Mucosa of descending colon (tissue), 3 donors: ENCODE data around the gene PNPLA3. TPM values are rescaled to one million over a fixed set of nuclear protein-coding genes. Genes with fewer than 3 reads are reported as not detected.

Experiments used
- ATAC-seq: fragments of 200-7000 bp; cut with Tn5 transposase; one replicate; pipeline ENCODE4 v1.9.1; 2020; ENCODE audit warnings: mild to moderate bottlenecking, moderate library complexity
- DNase-seq, 3 donors: peaks; one replicate each; pipeline ENCODE4 v3.0.0-alpha.2; 2020
- H3K36me3 ChIP-seq: fragments of 200-600 bp; one replicate; pipeline ENCODE4 v1.8.0; 2021; ENCODE audit warnings: low read depth, mild to moderate bottlenecking
- H3K4me1 ChIP-seq: fragments of 200-600 bp; one replicate; pipeline ENCODE4 v1.8.0; 2021; ENCODE audit warnings: low read depth, mild to moderate bottlenecking
- H3K4me3 ChIP-seq: fragments of 200-600 bp; one replicate; pipeline ENCODE4 v1.8.0; 2021; ENCODE audit warnings: mild to moderate bottlenecking
- H3K9me3 ChIP-seq: fragments of 200-600 bp; one replicate; pipeline ENCODE4 v1.8.0; 2021; ENCODE audit warnings: mild to moderate bottlenecking
- intact Hi-C, 2 donors: fragments of 100-400 bp; cut with DNase I in 1 of 2; cut with micrococcal nuclease in 1 of 2; formaldehyde crosslinking; loops; one replicate each; pipeline versions ENCODE4 v1.11.0 to v1.11.1; 2022; cut with DNase I, micrococcal nuclease
- total RNA-seq, 3 donors: library from RNA; stranded (reverse); fragmentation: NEBNext Ultra II Directional in 2 of 3; extraction: Animal tissue kit (Norgen Biotek cat#: 25700) in 2 of 3; gene quantifications; one replicate each; pipeline versions ENCODE4 v1.2.1 to v1.2.4, GENCODE V29; 2021 to 2023
- TF ChIP-seq, protein P1 (sequence below): fragments of 200-600 bp; IDR thresholded peaks from one replicate; pipeline ENCODE4 v1.8.0; 2022; ENCODE audit warnings: antibody characterized with exemption, mild to moderate bottlenecking
- donor health status: DM: no; HTN: no; CAD: no; lungs with moderate emphysema.
- donor health status: DM: no; HTN: no; CAD: no.
- donor health status: DM: no; HTN: yes; CAD: no.

The PNPLA3 gene
- total RNA-seq, 3 donors from 2014 or later: 0.16 to 0.23 (median 0.22) TPM

- DNase-seq (no peak), ATAC-seq (no peak)
- Histone ChIP-seq H3K36me3 (peaks cover 3% of the 10 kb centered on the region), H3K4me1 (no peaks in the 10 kb centered on the region), H3K4me3 (no peak overlapping the region), H3K9me3 (no peaks in the 10 kb centered on the region)
- TF ChIP-seq, protein P1, sequence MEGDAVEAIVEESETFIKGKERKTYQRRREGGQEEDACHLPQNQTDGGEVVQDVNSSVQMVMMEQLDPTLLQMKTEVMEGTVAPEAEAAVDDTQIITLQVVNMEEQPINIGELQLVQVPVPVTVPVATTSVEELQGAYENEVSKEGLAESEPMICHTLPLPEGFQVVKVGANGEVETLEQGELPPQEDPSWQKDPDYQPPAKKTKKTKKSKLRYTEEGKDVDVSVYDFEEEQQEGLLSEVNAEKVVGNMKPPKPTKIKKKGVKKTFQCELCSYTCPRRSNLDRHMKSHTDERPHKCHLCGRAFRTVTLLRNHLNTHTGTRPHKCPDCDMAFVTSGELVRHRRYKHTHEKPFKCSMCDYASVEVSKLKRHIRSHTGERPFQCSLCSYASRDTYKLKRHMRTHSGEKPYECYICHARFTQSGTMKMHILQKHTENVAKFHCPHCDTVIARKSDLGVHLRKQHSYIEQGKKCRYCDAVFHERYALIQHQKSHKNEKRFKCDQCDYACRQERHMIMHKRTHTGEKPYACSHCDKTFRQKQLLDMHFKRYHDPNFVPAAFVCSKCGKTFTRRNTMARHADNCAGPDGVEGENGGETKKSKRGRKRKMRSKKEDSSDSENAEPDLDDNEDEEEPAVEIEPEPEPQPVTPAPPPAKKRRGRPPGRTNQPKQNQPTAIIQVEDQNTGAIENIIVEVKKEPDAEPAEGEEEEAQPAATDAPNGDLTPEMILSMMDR: no peak
- intact Hi-C loops: loop anchor here (5.0 to 10.0 kb wide), 4 partner anchors 80 to 633 kb away; no protein-coding TSS in a partner anchor
These were observed 70.8 kb downstream of the PNPLA3 start for GRCh38 chr22:43994416-43994815.

DNA sequence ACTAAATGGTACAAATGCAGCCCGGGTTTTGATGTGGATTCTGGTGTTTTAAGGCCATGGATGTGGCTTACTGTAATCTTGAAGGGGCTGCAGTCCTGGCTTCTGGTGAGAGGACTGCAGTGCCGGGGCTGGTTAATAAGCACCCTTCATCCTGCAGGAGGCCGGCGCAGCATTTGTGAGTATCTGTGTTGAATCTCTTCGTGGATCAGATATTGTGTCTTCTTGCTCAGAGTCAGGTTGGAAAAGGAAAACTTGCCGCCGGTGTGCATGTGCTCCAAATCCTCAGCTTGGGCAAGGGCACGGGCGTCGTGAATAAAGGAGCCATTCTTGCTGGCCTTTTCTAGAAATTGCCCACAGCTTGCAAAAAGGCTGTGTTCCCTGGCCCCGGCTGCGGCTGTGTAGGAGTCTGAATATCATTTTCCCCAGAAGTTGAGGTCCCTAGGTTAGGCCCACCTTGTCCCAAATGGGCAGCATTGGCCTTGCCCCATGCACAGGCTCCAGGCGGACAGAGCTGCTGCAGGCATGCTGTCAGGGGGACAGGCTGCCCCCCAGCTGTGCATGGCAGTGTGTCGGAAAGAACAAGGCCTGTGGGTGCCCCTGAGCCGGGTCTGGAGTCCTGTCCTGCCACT lies 71.6 kb downstream of the PNPLA3 start:
- Histone ChIP-seq H3K4me3 (no peak overlapping the region), H3K4me1 (no peaks in the 10 kb centered on the region), H3K36me3 (peaks cover 3% of the 10 kb centered on the region), H3K9me3 (no peaks in the 10 kb centered on the region)
- intact Hi-C loops: loop anchor here (10.0 kb wide), 3 partner anchors 80 to 630 kb away; no protein-coding TSS in a partner anchor
- DNase-seq (no peak), ATAC-seq (no peak)
- TF ChIP-seq, protein P1: no peak

- no peak overlapping the region for H3K4me3 ChIP-seq
- ATAC-seq (no peak), DNase-seq (no peak)
- intact Hi-C loops: loop anchor here (10.0 kb wide), 3 partner anchors 79 to 629 kb away; no protein-coding TSS in a partner anchor
- TF ChIP-seq, protein P1: no peak
- H3K9me3 ChIP-seq: no peaks in the 10 kb centered on the region
- no peaks in the 10 kb centered on the region for H3K4me1 ChIP-seq
- H3K36me3 ChIP-seq: peaks cover 3% of the 10 kb centered on the region
These were observed 72.2 kb downstream of the PNPLA3 start for GRCh38 chr22:43995798-43996169.

DNA sequence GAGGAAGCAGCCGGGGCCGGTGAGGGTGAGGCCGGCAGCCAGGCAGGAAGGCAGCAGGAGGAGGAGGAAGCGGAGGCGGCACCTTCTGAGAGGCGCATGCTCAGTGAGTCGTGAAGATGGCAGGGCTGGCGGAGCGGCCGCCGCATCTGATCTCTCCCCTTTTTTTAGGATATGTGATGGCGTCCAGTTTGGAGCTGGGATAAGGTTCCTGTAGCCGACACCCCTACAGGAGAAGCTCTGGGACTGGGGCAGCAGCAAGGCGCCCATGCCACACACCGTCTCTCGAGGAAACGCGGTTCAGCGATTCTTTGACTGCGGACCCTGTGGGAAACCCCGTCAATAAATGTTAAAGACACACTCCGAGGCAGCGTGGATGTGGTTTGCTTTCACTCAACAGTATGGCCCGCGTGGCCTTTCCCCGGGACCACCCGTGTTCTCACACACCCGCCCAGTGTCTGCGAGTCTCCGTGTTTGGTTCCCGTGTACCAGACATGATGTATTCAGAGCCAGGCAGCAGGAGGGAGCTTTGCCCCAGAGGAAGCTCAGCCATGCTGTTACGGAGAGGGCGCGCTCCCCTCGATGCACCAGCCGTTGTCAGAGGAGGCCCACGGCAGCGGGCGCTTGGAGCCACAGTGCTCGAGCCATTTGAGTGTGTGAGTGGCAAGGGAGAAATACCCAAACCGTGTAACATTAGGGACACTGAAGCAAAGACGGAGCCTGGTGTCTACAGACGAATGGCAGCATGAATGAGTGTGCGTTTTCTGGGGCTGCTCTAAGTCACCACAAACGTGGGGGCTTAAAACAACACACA lies 72.8 kb downstream of the PNPLA3 start:
- DNase-seq (peak; percentile 59 to 81 (median 64)), ATAC-seq (peak; percentile 62)
- H3K4me1 ChIP-seq: no peaks in the 10 kb centered on the region
- H3K36me3 ChIP-seq: peaks cover 3% of the 10 kb centered on the region
- intact Hi-C loops: loop anchor here (10.0 kb wide), 3 partner anchors 78 to 628 kb away; no protein-coding TSS in a partner anchor
- no peak overlapping the region for H3K4me3 ChIP-seq
- H3K9me3 ChIP-seq: no peaks in the 10 kb centered on the region
- TF ChIP-seq, protein P1: no peak

DNA sequence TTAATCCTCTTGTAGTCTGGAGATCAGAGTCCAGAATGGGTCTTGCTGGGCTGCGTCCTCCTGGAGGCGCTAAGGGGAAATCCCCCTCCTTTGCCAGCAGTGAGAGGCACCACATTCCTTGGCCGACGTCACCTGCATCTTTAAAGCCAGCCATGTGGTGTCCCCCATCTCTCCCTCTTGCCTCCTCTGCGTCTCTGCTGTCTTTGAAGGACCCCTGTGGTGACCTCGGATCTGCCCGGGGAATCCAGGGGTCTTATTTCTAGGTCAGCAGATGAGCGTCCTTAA lies 73.3 kb downstream of the PNPLA3 start:
- Histone ChIP-seq H3K36me3 (peaks cover 3% of the 10 kb centered on the region), H3K4me3 (no peak overlapping the region), H3K4me1 (no peaks in the 10 kb centered on the region), H3K9me3 (no peaks in the 10 kb centered on the region)
- intact Hi-C loops: loop anchor here (10.0 kb wide), 3 partner anchors 78 to 628 kb away; no protein-coding TSS in a partner anchor
- no peak for DNase-seq
- no peak for ATAC-seq
- TF ChIP-seq, protein P1: no peak

Other genes with a start within 250 kb of the PNPLA3 start
- 1 to 10 TPM; 1.1 to 1.8 (median 1.7) TPM for gene EFCAB6, start 111.5 kb upstream of the PNPLA3 start, total RNA-seq
- gene SULT4A1, start 61.3 kb upstream of the PNPLA3 start, total RNA-seq: 1 to 10 TPM in 1 of 3 donors, under 1 TPM in 1, not detected in 1; 0.34 to 4.1 TPM
- not detected for gene PNPLA5, start 31.8 kb upstream of the PNPLA3 start, total RNA-seq
- gene SAMM50, start 31.6 kb downstream of the PNPLA3 start, total RNA-seq: 10 to 100 TPM; 37.7 to 52.0 (median 48.0) TPM
- 10 to 100 TPM in 2 of 3 donors, 1 to 10 TPM in 1; 5.2 to 35.7 (median 14.9) TPM for gene PARVB, start 100.5 kb downstream of the PNPLA3 start, total RNA-seq